ENCODE data around the gene UBR2.
"Not testable (repeated sequence)": the region's sequence is repeated elsewhere in the genome, so short reads cannot be mapped to it uniquely, and the experiment has no call there.

The UBR2 gene

GRCh38 chr6:42733867-42734481 is 170.1 kb downstream of the UBR2 start:
- not testable (repeated sequence) for DNase-seq

GRCh38 chr6:42735976-42736375 is 172.1 kb downstream of the UBR2 start:
- DNase-seq, result no peak

- DNase-seq, result no peak
These were observed 176.9 kb downstream of the UBR2 start for GRCh38 chr6:42740725-42741124.

- DNase-seq, result peak; percentile 98
These were observed 178.5 kb downstream of the UBR2 start for GRCh38 chr6:42742116-42742894.

All from NCI-H524 treated with DMSO at 0.1 percent for 48 hours (cell line).